ENCODE results near the gene GALM. TPM values are rescaled to one million over a fixed set of nuclear protein-coding genes. Genes with fewer than 3 reads are reported as not detected.
"Not testable (repeated sequence)": the region's sequence is repeated elsewhere in the genome, so short reads cannot be mapped to it uniquely, and the experiment has no call there.

GALM gene
- total and polyA plus RNA-seq, 8 donors, result 12.8 to 33.6 (median 25.3) TPM

DNA sequence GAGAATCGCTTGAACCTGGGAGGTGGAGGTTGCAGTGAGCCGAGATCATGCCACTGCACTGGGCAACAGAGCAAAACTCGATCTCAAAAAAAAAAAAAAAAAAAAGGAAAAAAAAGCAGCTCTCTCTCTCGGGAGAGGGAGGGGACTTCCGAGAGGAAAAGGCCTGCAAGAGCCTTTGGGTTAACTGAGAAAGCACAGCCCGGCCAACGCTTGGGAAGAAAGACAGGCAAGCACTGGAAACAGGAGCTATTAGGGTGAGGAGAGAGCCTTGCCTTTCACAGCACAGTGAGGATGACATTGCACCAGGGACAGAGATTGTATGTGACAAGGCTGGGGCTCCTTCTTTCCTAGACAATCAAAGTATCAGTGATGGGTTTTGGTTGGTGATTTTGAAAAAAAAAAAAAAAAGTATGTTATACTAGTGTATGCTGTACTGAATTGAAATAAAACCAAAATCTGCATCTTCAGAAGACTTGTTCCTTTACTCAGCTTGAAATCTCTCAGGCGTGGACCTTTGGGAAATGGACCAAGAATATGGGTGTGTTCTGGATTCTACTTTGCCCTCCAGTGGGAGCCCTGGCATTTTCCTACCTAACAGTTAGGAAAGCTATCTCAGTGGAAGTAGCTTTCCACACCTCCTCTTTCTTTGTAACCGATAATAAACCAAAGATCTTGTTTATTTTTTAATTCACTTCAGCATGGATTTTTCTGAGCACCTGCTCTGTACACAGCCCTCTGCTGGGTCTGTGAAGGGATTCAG, 68.6 kb downstream of the GALM start:
- H3K36me3 ChIP-seq, result peaks cover 0 to 49% of the 10 kb centered on the region in 2 donors
- intact Hi-C loops (cut with DNase I), result loop anchor here in 1 of 2 donors (5.0 kb wide), 1 partner anchor 197 kb away; no protein-coding TSS in a partner anchor
- H3K4me3 ChIP-seq, result no peak overlapping the region
- no peak for ATAC-seq
- H3K9me3 ChIP-seq, result no peaks in the 10 kb centered on the region
- peaks cover 6 to 30% of the 10 kb centered on the region in 2 donors for H3K4me1 ChIP-seq
- H3K27me3 ChIP-seq, result no peaks in the 10 kb centered on the region
- TF ChIP-seq, protein P1, sequence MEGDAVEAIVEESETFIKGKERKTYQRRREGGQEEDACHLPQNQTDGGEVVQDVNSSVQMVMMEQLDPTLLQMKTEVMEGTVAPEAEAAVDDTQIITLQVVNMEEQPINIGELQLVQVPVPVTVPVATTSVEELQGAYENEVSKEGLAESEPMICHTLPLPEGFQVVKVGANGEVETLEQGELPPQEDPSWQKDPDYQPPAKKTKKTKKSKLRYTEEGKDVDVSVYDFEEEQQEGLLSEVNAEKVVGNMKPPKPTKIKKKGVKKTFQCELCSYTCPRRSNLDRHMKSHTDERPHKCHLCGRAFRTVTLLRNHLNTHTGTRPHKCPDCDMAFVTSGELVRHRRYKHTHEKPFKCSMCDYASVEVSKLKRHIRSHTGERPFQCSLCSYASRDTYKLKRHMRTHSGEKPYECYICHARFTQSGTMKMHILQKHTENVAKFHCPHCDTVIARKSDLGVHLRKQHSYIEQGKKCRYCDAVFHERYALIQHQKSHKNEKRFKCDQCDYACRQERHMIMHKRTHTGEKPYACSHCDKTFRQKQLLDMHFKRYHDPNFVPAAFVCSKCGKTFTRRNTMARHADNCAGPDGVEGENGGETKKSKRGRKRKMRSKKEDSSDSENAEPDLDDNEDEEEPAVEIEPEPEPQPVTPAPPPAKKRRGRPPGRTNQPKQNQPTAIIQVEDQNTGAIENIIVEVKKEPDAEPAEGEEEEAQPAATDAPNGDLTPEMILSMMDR (IDR thresholded peaks at IDR 0.05), result no peak
- no peak overlapping the region for H3K27ac ChIP-seq
- DNase-seq, result no peak

DNA sequence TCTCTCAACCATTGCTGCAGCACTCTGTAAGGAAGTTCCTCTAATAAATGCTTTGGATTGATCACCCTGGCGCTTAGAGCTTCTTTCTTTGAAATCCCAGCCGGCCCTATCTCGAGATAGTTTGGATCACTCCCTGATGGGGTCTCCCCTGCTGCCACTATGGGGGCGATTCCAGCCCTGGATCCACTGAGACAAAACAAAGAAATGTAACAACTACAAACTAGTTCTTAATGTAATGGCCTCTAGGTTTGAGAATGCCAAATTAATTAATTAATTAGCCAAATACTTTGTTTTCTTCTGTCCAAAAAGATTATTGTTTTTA, 70.0 kb downstream of the GALM start:
- no peaks in the 10 kb centered on the region for H3K9me3 ChIP-seq
- H3K27ac ChIP-seq, result no peak overlapping the region
- H3K4me1 ChIP-seq, result peaks cover 6 to 37% of the 10 kb centered on the region in 2 donors
- H3K36me3 ChIP-seq, result peaks cover 0 to 34% of the 10 kb centered on the region in 2 donors
- TF ChIP-seq, protein P1 (IDR thresholded peaks at IDR 0.05), result no peak
- intact Hi-C loops (cut with DNase I), result loop anchor here in 1 of 2 donors (5.0 kb wide), 1 partner anchor 199 kb away; no protein-coding TSS in a partner anchor
- no peaks in the 10 kb centered on the region for H3K27me3 ChIP-seq
- ATAC-seq, result no peak
- DNase-seq, result no peak
- no peak overlapping the region for H3K4me3 ChIP-seq

DNA sequence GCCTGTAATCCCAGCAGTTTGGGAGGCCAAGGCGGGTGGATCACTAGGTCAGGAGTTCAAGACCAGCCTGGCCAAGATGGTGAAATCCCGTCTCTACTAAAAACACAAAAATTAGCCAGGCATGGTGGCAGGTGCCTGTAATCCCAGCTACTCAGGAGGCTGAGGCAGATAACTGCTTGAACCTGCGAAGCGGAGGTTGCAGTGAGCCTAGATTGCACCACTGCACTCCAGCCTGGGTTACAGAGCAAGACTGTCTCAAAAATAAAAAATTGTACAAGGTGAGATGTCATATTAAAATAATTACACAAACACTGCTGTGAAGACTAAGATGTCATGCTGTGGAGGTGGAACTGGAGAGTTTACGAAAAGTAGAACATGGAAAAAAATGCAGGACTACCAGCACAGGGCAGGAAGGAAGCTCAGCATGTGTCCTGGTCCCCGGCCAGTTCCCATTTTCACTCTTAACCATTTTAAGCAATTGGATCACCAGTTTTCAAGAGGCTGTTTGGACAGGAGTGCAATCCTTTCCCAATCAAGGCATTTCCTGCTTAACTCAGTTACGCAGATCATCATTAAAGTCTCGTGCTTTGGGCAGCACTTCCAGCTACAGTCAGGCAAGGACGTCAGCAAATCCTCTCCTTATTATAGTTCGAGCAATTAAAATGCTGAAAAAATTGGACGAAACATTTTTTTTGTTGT, 71.2 kb downstream of the GALM start:
- peak in 1 of 4 donors; percentile 55 for DNase-seq
- H3K9me3 ChIP-seq, H3K27me3 ChIP-seq, H3K4me3 ChIP-seq: not testable (repeated sequence)
- Histone ChIP-seq H3K36me3 (peaks cover 0 to 26% of the 10 kb centered on the region in 2 donors), H3K4me1 (peaks cover 6 to 38% of the 10 kb centered on the region in 2 donors), H3K27ac (peak overlapping the region; percentile 55 to 59)
- peak; percentile 77 for ATAC-seq
- intact Hi-C loops (cut with DNase I), result loop anchor here in 1 of 2 donors (5.0 kb wide), 1 partner anchor 200 kb away; no protein-coding TSS in a partner anchor

DNA sequence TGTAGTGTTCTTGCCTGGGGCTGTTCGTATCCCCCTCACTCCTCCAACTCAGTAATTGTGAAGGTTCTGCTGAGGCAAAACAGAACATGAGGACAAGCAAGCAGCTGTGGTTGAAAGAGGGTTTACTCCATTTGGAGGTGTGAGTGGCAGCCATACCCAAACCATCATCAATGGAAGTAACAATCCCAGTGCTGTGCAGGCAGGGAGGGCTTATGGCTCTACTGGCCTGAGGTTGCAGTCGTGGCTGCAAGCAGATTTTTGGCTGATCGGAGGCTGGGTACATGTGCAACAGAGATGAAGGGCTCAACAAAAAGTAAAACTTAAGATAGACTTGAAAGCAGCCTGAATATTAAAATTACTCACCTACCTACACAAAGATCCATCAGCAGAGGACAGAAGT, 72.0 kb downstream of the GALM start:
- Histone ChIP-seq H3K27me3 (no peaks in the 10 kb centered on the region), H3K9me3 (no peaks in the 10 kb centered on the region), H3K27ac (peak overlapping the region; percentile 16 to 59), H3K36me3 (peaks cover 0 to 28% of the 10 kb centered on the region in 2 donors), H3K4me1 (peaks cover 6 to 38% of the 10 kb centered on the region in 2 donors), H3K4me3 (no peak overlapping the region)
- TF ChIP-seq, protein P1 (IDR thresholded peaks at IDR 0.05), result no peak
- intact Hi-C loops (cut with DNase I), result loop anchor here in 1 of 2 donors (5.0 kb wide), 1 partner anchor 201 kb away; no protein-coding TSS in a partner anchor
- DNase-seq (no peak), ATAC-seq (no peak)

DNA sequence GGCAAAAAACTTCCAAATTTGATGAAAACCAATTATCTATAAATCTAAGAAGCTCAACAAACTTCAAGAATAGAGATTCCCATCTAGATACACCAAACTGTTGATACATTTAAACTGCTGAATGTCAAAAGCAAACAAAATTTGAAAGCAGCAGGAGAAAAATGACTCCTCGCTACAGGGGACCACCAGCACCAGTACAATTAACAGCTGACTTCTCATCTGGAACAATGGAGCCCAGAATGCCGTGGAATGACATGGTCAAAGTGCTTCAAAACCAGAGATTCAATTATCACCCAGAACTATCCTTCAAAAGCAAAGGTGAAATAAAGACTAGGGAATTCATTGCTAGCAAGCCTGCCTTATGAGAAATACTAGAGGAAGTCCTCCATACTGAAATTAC, 73.6 kb downstream of the GALM start:
- no peak for ATAC-seq
- peaks cover 0 to 31% of the 10 kb centered on the region in 2 donors for H3K36me3 ChIP-seq
- intact Hi-C loops (cut with DNase I), result loop anchor here in 1 of 2 donors (5.0 kb wide), 1 partner anchor 202 kb away; no protein-coding TSS in a partner anchor
- H3K9me3 ChIP-seq, result no peaks in the 10 kb centered on the region
- peaks cover 6 to 49% of the 10 kb centered on the region in 2 donors for H3K4me1 ChIP-seq
- TF ChIP-seq, protein P1 (IDR thresholded peaks at IDR 0.05), result no peak
- H3K4me3 ChIP-seq, result no peak overlapping the region
- H3K27me3 ChIP-seq, result no peaks in the 10 kb centered on the region
- no peak for DNase-seq
- H3K27ac ChIP-seq, result no peak overlapping the region
